Neural progenitor cell (in vitro differentiated cells): ENCODE measurements around the gene TMEM198. TPM values are rescaled to one million over a fixed set of nuclear protein-coding genes. Genes with fewer than 3 reads are reported as not detected.

Experiments used
- DNase-seq: peaks from one replicate; pipeline ENCODE4 v3.0.0-alpha.2; 2016; ENCODE audit warnings: low spot score
- H2AFZ ChIP-seq: fragments of 200-600 bp; sonication (generic); replicated peaks from 2 replicates; pipeline ENCODE4 v1.6.1; 2016; ENCODE audit warnings: antibody characterized with exemption
- H3F3A ChIP-seq: fragments of 200-600 bp; sonication (generic); 2 replicates; pipeline ENCODE4 v1.6.1; 2016; ENCODE audit warnings: antibody characterized with exemption, low read depth
- H3K27ac ChIP-seq: fragments of 200-600 bp; sonication (generic); 2 replicates; pipeline ENCODE4 v1.5.1; 2016; ENCODE audit warnings: mild to moderate bottlenecking
- H3K27me3 ChIP-seq: fragments of 200-600 bp; sonication (generic); 2 replicates; pipeline ENCODE4 v1.6.1; 2016; ENCODE audit warnings: mild to moderate bottlenecking, moderate library complexity
- H3K36me3 ChIP-seq: fragments of 200-600 bp; sonication (generic); 2 replicates; pipeline ENCODE4 v1.5.1; 2016
- H3K4me1 ChIP-seq: fragments of 200-600 bp; sonication (generic); 2 replicates; pipeline ENCODE4 v1.6.1; 2016; ENCODE audit warnings: mixed run types
- H3K4me2 ChIP-seq: fragments of 200-600 bp; sonication (generic); 2 replicates; pipeline ENCODE4 v1.6.1; 2016
- H3K4me3 ChIP-seq: fragments of 200-600 bp; sonication (generic); 2 replicates; pipeline ENCODE4 v1.5.1; 2016
- H3K79me2 ChIP-seq: fragments of 200-600 bp; sonication (generic); 2 replicates; pipeline ENCODE4 v1.6.1; 2016; ENCODE audit warnings: low read depth
- H3K9ac ChIP-seq: fragments of 200-600 bp; sonication (generic); 2 replicates; pipeline ENCODE4 v1.6.1; 2016
- H3K9me3 ChIP-seq: fragments of 200-600 bp; sonication (generic); 2 replicates; pipeline ENCODE4 v1.5.1; 2016; ENCODE audit warnings: low read depth
- H4K20me1 ChIP-seq: fragments of 200-600 bp; sonication (generic); 2 replicates; pipeline ENCODE4 v1.6.1; 2016; ENCODE audit warnings: low read depth
- H3K27ac Mint-ChIP-seq: 3 replicates; pipeline ENCODE4 v1.8.0; 2021; ENCODE audit warnings: mixed read lengths
- H3K27me3 Mint-ChIP-seq: 2 replicates; pipeline ENCODE4 v1.8.0; 2022; ENCODE audit warnings: low read depth, mild to moderate bottlenecking, inconsistent platforms, moderate library complexity, mixed read lengths; ENCODE audit not compliant: insufficient read depth
- H3K36me3 Mint-ChIP-seq: 3 replicates; pipeline ENCODE4 v1.8.0; 2021; ENCODE audit warnings: mixed read lengths
- H3K4me1 Mint-ChIP-seq: 3 replicates; pipeline ENCODE4 v1.8.0; 2021; ENCODE audit warnings: mixed read lengths
- H3K4me3 Mint-ChIP-seq: 3 replicates; pipeline ENCODE4 v1.8.0; 2021; ENCODE audit warnings: mild to moderate bottlenecking, moderate library complexity, mixed read lengths
- H3K9me3 Mint-ChIP-seq: 3 replicates; pipeline ENCODE4 v1.8.0; 2020; ENCODE audit warnings: mixed read lengths
- CTCF ChIP-seq: fragments of 200-600 bp; sonication (generic); IDR thresholded peaks from 2 replicates; pipeline ENCODE4 v1.5.1; 2017; ENCODE audit warnings: antibody characterized with exemption, mild to moderate bottlenecking
- EZH2 ChIP-seq: fragments of 200-600 bp; sonication (generic); IDR thresholded peaks from 2 replicates; pipeline ENCODE4 v1.6.1; 2017; ENCODE audit warnings: antibody characterized with exemption, mild to moderate bottlenecking, moderate library complexity
- EZH2phosphoT487 ChIP-seq: fragments of 200-600 bp; sonication (generic); IDR thresholded peaks from 2 replicates; pipeline ENCODE4 v1.6.1; 2017; ENCODE audit warnings: antibody characterized with exemption
- total RNA-seq: library from RNA; depleted of rRNA; stranded (reverse); fragments of >200 nt; gene quantifications from 2 replicates; pipeline ENCODE4 v1.2.3, GENCODE V29; 2015; ENCODE audit warnings: low replicate concordance

TMEM198 gene
- total RNA-seq, 1 donor from 2014 or later = 0.79 TPM

GRCh38 chr2:219496247-219496824, 47.5 kb upstream of the TMEM198 start:
- Mint-ChIP-seq H3K9me3 (no peaks in the 10 kb centered on the region), H3K36me3 (no peaks in the 10 kb centered on the region), H3K27ac (no peak overlapping the region), H3K4me3 (peak overlapping the region; percentile 72), H3K4me1 (peaks cover 26% of the 10 kb centered on the region), H3K27me3 (peaks cover 31% of the 10 kb centered on the region)
- H3K36me3 ChIP-seq = no peaks in the 10 kb centered on the region
- H3K4me1 ChIP-seq = peaks cover 19% of the 10 kb centered on the region
- no peaks in the 10 kb centered on the region for H3K79me2 ChIP-seq
- H3F3A ChIP-seq = peaks cover 15% of the 10 kb centered on the region
- H2AFZ ChIP-seq = no peak overlapping the region
- H3K4me2 ChIP-seq = peak overlapping the region; percentile 91
- H3K9me3 ChIP-seq = no peaks in the 10 kb centered on the region
- no peak for TF ChIP-seq CTCF
- no peak for TF ChIP-seq EZH2
- no peak for TF ChIP-seq EZH2phosphoT487
- no peak overlapping the region for H3K27ac ChIP-seq
- peak overlapping the region; percentile 18 for H3K4me3 ChIP-seq
- no peak for DNase-seq
- no peak overlapping the region for H3K9ac ChIP-seq
- H4K20me1 ChIP-seq = peaks cover 10% of the 10 kb centered on the region
- peaks cover 71% of the 10 kb centered on the region for H3K27me3 ChIP-seq

GRCh38 chr2:219496825-219497494, 46.9 kb upstream of the TMEM198 start:
- no peaks in the 10 kb centered on the region for H3K9me3 Mint-ChIP-seq
- H3K4me2 ChIP-seq = peak overlapping the region; percentile 91
- H3K36me3 ChIP-seq = no peaks in the 10 kb centered on the region
- no peak overlapping the region for H2AFZ ChIP-seq
- no peaks in the 10 kb centered on the region for H3K9me3 ChIP-seq
- TF ChIP-seq EZH2phosphoT487 (no peak), EZH2 (peak; percentile 86), CTCF (no peak)
- H3F3A ChIP-seq = peaks cover 15% of the 10 kb centered on the region
- H3K36me3 Mint-ChIP-seq = no peaks in the 10 kb centered on the region
- peak; percentile 48 for DNase-seq
- no peak overlapping the region for H3K27ac Mint-ChIP-seq
- no peaks in the 10 kb centered on the region for H3K79me2 ChIP-seq
- H3K4me1 ChIP-seq = peaks cover 19% of the 10 kb centered on the region
- peak overlapping the region; percentile 93 for H3K4me3 Mint-ChIP-seq
- peaks cover 28% of the 10 kb centered on the region for H3K4me1 Mint-ChIP-seq
- peak overlapping the region; percentile 18 for H3K4me3 ChIP-seq
- H4K20me1 ChIP-seq = peaks cover 10% of the 10 kb centered on the region
- peaks cover 65% of the 10 kb centered on the region for H3K27me3 ChIP-seq
- no peak overlapping the region for H3K9ac ChIP-seq
- H3K27ac ChIP-seq = no peak overlapping the region
- H3K27me3 Mint-ChIP-seq = peaks cover 34% of the 10 kb centered on the region

- H3K79me2 ChIP-seq = no peaks in the 10 kb centered on the region
- H2AFZ ChIP-seq = peak overlapping the region; percentile 82
- peaks cover 32% of the 10 kb centered on the region for H3K27me3 Mint-ChIP-seq
- DNase-seq = peak; percentile 76
- H3K4me2 ChIP-seq = peak overlapping the region; percentile 91
- H3F3A ChIP-seq = peaks cover 15% of the 10 kb centered on the region
- no peak overlapping the region for H3K27ac ChIP-seq
- H3K4me1 ChIP-seq = peaks cover 19% of the 10 kb centered on the region
- H4K20me1 ChIP-seq = peaks cover 10% of the 10 kb centered on the region
- H3K36me3 ChIP-seq = no peaks in the 10 kb centered on the region
- peak; percentile 91 for TF ChIP-seq EZH2
- TF ChIP-seq CTCF = no peak
- TF ChIP-seq EZH2phosphoT487 = peak; percentile 94
- peak overlapping the region; percentile 64 for H3K4me3 ChIP-seq
- H3K9ac ChIP-seq = no peak overlapping the region
- H3K36me3 Mint-ChIP-seq = no peaks in the 10 kb centered on the region
- peaks cover 58% of the 10 kb centered on the region for H3K27me3 ChIP-seq
- H3K4me1 Mint-ChIP-seq = peaks cover 28% of the 10 kb centered on the region
- H3K9me3 Mint-ChIP-seq = no peaks in the 10 kb centered on the region
- no peaks in the 10 kb centered on the region for H3K9me3 ChIP-seq
- H3K4me3 Mint-ChIP-seq = peak overlapping the region; percentile 93
- H3K27ac Mint-ChIP-seq = no peak overlapping the region
Observed at GRCh38 chr2:219497495-219498279, 46.1 kb upstream of the TMEM198 start.
